K562 (cell line): ENCODE data around the gene ATG7. TPM values are rescaled to one million over a fixed set of nuclear protein-coding genes. Genes with fewer than 3 reads are reported as not detected.

Experiments used
- BCL6 ChIP-seq: fragments of 250-450 bp; sonication (Bioruptor Pico); IDR thresholded peaks from 2 replicates; pipeline ENCODE4 v1.4.0; 2020
- GABPA ChIP-seq: fragments of 200-800 bp; sonication (Bioruptor generic); conservative IDR thresholded peaks from 2 replicates; pipeline ENCODE4 v1.6.1; 2016; ENCODE audit warnings: low read depth, missing genetic modification characterization, missing compliant biosample characterization
- HMG20B ChIP-seq: fragments of 250-450 bp; sonication (Bioruptor Pico); IDR thresholded peaks from 2 replicates; pipeline ENCODE4 v1.5.0; 2021; ENCODE audit warnings: mild to moderate bottlenecking
- HNRNPL ChIP-seq: fragments of 200-400 bp; formaldehyde crosslinking; IDR thresholded peaks from 2 replicates; pipeline ENCODE4 v1.6.1; 2017; ENCODE audit warnings: low read depth, mild to moderate bottlenecking, low read length
- KDM5B ChIP-seq: fragments of 200-600 bp; sonication (generic); IDR thresholded peaks from 2 replicates; pipeline ENCODE4 v1.6.1; 2012; ENCODE audit warnings: low read depth, mild to moderate bottlenecking, moderate library complexity, low read length, control low read depth, inconsistent platforms; ENCODE audit not compliant: insufficient replicate concordance
- KLF1 ChIP-seq: fragments of 450-650 bp; IDR thresholded peaks from 2 replicates; pipeline ENCODE4 v1.6.1; 2016; ENCODE audit warnings: missing genetic modification characterization, missing compliant biosample characterization
- PHB ChIP-seq: fragments of 250-450 bp; sonication (Bioruptor Pico); IDR thresholded peaks from 2 replicates; pipeline ENCODE4 v1.5.0; 2021
- PYGO2 ChIP-seq: fragments of 450-650 bp; IDR thresholded peaks from 2 replicates; pipeline ENCODE4 v1.6.1; 2016; ENCODE audit warnings: mild to moderate bottlenecking, missing genetic modification characterization, moderate library complexity, missing compliant biosample characterization
- RNF2 ChIP-seq: sonication (generic); IDR thresholded peaks from 2 replicates; pipeline ENCODE4 v1.6.1; 2016
- SMAD3 ChIP-seq: fragments of 450-650 bp; formaldehyde crosslinking; conservative IDR thresholded peaks from 2 replicates; pipeline ENCODE4 v1.4.0; 2020; ENCODE audit warnings: mild to moderate bottlenecking
- TAF9B ChIP-seq: fragments of 450-650 bp; IDR thresholded peaks from 2 replicates; pipeline ENCODE4 v1.6.1; 2018; ENCODE audit warnings: mild to moderate bottlenecking; ENCODE audit not compliant: partially characterized antibody
- TGIF2 ChIP-seq: sonication (generic); formaldehyde crosslinking; IDR thresholded peaks from 2 replicates; pipeline ENCODE4 v1.8.1; 2022; ENCODE audit warnings: mild to moderate bottlenecking, missing genetic modification reagents, moderate library complexity
- ZFP30 ChIP-seq: fragments of 250-450 bp; sonication (Bioruptor Pico); IDR thresholded peaks from 2 replicates; pipeline ENCODE4 v1.8.0; 2022; ENCODE audit warnings: moderate library complexity, mild to moderate bottlenecking, inconsistent platforms, borderline replicate concordance
- ZFP36 ChIP-seq: fragments of 150-350 bp; IDR thresholded peaks from 2 replicates; pipeline ENCODE4 v1.6.1; 2018; ENCODE audit warnings: low read length, low read depth; ENCODE audit not compliant: partially characterized antibody
- ZKSCAN1 ChIP-seq: fragments of 150-350 bp; IDR thresholded peaks from 2 replicates; pipeline ENCODE4 v1.6.1; 2016; ENCODE audit warnings: low read depth, low read length
- ZKSCAN8 ChIP-seq: fragments of 200-800 bp; sonication (Bioruptor generic); IDR thresholded peaks from 2 replicates; pipeline ENCODE4 v1.6.1; 2016; ENCODE audit warnings: missing genetic modification characterization, missing compliant biosample characterization
- ZNF584 ChIP-seq: fragments of 200-800 bp; sonication (Bioruptor generic); IDR thresholded peaks from 2 replicates; pipeline ENCODE4 v1.6.1; 2016; ENCODE audit warnings: low read depth, mild to moderate bottlenecking, missing genetic modification characterization, missing compliant biosample characterization
- polyA plus RNA-seq, 8 experiments: library from polyadenylated mRNA; depleted of rRNA in 4 of 8; stranded (reverse) in 5 of 8; unstranded in 3 of 8; fragments of >200 nt; fragmentation: Nextera tagmentation in 2 of 8; fragmentation: Illumina TruSeq in 1 of 8; extraction: Ambion mirVana in 2 of 8; extraction: Trizol in 1 of 8; gene quantifications; 2 replicates each; pipeline versions ENCODE4 v1.2.1 to v1.2.3, GENCODE V29; 2011 to 2014; ENCODE audit warnings: inconsistent platforms in 1 of 8, missing spikeins in 1 of 8
- total RNA-seq, 7 experiments: library from RNA; depleted of rRNA in 6 of 7; stranded (reverse); fragments of >200 nt in 6 of 7; fragmentation: Illumina TruSeq in 2 of 7; extraction: Trizol in 2 of 7; gene quantifications; 2 replicates each; pipeline versions ENCODE4 v1.2.1 to v1.2.3, GENCODE V29; 2011 to 2021; ENCODE audit warnings: low replicate concordance in 1 of 7
- TF ChIP-seq, protein P1 (sequence below): sonication (generic); formaldehyde crosslinking; IDR thresholded peaks from 2 replicates; pipeline ENCODE4 v1.8.0; 2022; ENCODE audit warnings: mild to moderate bottlenecking, missing genetic modification reagents
- TF ChIP-seq, protein P2 (sequence below): fragments of 450-650 bp; formaldehyde crosslinking; IDR thresholded peaks from 2 replicates; pipeline ENCODE4 v1.4.0; 2022; ENCODE audit warnings: missing genetic modification characterization
- TF ChIP-seq, protein P3 (sequence below): fragments of 250-450 bp; sonication (Bioruptor Pico); IDR thresholded peaks from 2 replicates; pipeline ENCODE4 v1.8.0; 2021; ENCODE audit warnings: moderate library complexity, mild to moderate bottlenecking, inconsistent platforms
- TF ChIP-seq, protein P4 (sequence below): fragments of 250-450 bp; sonication (Bioruptor Pico); IDR thresholded peaks from 2 replicates; pipeline ENCODE4 v1.4.0; 2020
- TF ChIP-seq, protein P5 (sequence below): fragments of 450-650 bp; conservative IDR thresholded peaks from 2 replicates; pipeline ENCODE4 v1.6.1; 2016; ENCODE audit warnings: missing genetic modification characterization, low read depth, mild to moderate bottlenecking, control low read depth, missing compliant biosample characterization

The ATG7 gene
- total and polyA plus RNA-seq, 9 of the 15 experiments (the other 6 are each of a cell fraction or from before 2014, with no cell fraction given) = 18.3 to 45.3 (median 33.6) TPM

DNA sequence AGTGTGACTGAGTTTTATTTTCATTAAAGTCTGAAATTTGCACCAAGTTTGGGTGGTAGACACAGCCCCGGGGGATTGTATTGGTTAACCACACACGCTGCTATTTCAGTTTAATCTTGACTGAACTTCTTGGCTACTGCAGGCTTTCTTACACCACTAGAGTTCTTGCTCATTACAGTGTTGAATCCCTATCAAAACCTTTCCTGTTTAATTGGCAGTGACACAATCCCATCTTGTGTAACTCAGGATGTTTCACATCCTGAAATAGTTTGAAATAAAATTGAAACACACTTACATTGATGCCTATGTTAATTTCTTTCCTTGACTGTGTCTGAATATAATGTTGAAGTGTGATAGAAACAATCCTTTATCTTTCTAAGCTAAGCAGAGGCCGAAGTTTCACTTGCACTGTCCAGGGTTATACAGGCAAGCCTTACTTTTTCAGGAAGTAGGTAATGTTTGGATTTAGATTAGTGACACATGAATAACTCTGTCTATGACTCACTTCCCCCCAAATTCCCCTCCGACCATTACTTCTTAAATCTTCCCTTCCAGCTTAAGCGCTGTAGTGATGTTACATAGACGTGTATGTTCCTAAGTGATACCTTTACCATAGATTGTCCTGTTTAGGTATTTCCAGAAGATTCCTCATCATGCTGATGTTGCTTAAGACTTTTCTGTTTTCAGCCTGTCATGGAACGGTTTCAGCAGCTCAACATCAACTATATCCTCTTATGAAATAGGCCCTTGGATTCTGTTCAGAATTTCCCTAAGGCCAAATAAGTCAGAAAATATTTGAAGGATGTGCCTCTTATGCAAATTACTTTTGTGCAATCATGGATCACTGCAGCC lies 16.8 kb downstream of the ATG7 start (continued):
- TF ChIP-seq, protein P1, sequence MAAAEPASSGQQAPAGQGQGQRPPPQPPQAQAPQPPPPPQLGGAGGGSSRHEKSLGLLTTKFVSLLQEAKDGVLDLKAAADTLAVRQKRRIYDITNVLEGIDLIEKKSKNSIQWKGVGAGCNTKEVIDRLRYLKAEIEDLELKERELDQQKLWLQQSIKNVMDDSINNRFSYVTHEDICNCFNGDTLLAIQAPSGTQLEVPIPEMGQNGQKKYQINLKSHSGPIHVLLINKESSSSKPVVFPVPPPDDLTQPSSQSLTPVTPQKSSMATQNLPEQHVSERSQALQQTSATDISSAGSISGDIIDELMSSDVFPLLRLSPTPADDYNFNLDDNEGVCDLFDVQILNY (CRISPR knock-in tag) = no peak
- no peak for TF ChIP-seq ZNF584 (CRISPR knock-in tag)
- TF ChIP-seq, protein P2, sequence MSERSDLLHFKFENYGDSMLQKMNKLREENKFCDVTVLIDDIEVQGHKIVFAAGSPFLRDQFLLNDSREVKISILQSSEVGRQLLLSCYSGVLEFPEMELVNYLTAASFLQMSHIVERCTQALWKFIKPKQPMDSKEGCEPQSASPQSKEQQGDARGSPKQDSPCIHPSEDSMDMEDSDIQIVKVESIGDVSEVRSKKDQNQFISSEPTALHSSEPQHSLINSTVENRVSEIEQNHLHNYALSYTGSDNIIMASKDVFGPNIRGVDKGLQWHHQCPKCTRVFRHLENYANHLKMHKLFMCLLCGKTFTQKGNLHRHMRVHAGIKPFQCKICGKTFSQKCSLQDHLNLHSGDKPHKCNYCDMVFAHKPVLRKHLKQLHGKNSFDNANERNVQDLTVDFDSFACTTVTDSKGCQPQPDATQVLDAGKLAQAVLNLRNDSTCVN (CRISPR knock-in tag) = no peak
- TF ChIP-seq TGIF2 (CRISPR knock-in tag) = no peak
- TF ChIP-seq PHB (CRISPR knock-in tag) = no peak
- TF ChIP-seq ZKSCAN1 = no peak
- peak; percentile 42; the same call in 1 of the 2 replicates for TF ChIP-seq PYGO2 (tag)
- TF ChIP-seq, protein P3, sequence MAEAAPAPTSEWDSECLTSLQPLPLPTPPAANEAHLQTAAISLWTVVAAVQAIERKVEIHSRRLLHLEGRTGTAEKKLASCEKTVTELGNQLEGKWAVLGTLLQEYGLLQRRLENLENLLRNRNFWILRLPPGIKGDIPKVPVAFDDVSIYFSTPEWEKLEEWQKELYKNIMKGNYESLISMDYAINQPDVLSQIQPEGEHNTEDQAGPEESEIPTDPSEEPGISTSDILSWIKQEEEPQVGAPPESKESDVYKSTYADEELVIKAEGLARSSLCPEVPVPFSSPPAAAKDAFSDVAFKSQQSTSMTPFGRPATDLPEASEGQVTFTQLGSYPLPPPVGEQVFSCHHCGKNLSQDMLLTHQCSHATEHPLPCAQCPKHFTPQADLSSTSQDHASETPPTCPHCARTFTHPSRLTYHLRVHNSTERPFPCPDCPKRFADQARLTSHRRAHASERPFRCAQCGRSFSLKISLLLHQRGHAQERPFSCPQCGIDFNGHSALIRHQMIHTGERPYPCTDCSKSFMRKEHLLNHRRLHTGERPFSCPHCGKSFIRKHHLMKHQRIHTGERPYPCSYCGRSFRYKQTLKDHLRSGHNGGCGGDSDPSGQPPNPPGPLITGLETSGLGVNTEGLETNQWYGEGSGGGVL = no peak
- no peak for TF ChIP-seq KDM5B
- TF ChIP-seq HNRNPL = no peak
- TF ChIP-seq ZFP36 = no peak
- TF ChIP-seq TAF9B = peak; percentile 43
- TF ChIP-seq ZFP30 (CRISPR knock-in tag) = no peak
- no peak for TF ChIP-seq SMAD3 (CRISPR knock-in tag)
- TF ChIP-seq ZKSCAN8 = peak; percentile 62; the same call in 1 of the 2 replicates
- TF ChIP-seq, protein P4, sequence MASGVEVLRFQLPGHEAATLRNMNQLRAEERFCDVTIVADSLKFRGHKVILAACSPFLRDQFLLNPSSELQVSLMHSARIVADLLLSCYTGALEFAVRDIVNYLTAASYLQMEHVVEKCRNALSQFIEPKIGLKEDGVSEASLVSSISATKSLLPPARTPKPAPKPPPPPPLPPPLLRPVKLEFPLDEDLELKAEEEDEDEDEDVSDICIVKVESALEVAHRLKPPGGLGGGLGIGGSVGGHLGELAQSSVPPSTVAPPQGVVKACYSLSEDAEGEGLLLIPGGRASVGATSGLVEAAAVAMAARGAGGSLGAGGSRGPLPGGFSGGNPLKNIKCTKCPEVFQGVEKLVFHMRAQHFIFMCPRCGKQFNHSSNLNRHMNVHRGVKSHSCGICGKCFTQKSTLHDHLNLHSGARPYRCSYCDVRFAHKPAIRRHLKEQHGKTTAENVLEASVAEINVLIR = no peak
- no peak for TF ChIP-seq KLF1 (tag)
- TF ChIP-seq GABPA (tag) = peak; percentile 75
- no peak for TF ChIP-seq BCL6 (CRISPR knock-in tag)
- TF ChIP-seq RNF2 = no peak; the same call in 1 of the 2 replicates
- TF ChIP-seq, protein P5, sequence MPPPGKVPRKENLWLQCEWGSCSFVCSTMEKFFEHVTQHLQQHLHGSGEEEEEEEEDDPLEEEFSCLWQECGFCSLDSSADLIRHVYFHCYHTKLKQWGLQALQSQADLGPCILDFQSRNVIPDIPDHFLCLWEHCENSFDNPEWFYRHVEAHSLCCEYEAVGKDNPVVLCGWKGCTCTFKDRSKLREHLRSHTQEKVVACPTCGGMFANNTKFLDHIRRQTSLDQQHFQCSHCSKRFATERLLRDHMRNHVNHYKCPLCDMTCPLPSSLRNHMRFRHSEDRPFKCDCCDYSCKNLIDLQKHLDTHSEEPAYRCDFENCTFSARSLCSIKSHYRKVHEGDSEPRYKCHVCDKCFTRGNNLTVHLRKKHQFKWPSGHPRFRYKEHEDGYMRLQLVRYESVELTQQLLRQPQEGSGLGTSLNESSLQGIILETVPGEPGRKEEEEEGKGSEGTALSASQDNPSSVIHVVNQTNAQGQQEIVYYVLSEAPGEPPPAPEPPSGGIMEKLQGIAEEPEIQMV (tag) = no peak
- TF ChIP-seq HMG20B (CRISPR knock-in tag) = no peak
